GM12878 (cell line): ENCODE results near the gene MRPS15. TPM values are rescaled to one million over a fixed set of nuclear protein-coding genes. Genes with fewer than 3 reads are reported as not detected.
"Not testable (repeated sequence)": the region's sequence is repeated elsewhere in the genome, so short reads cannot be mapped to it uniquely, and the experiment has no call there.

Experiments
- ATAC-seq: fragments of 200-7000 bp; cut with Tn5 transposase; 3 replicates; pipeline ENCODE4 v1.9.1; 2020; ENCODE audit warnings: mild to moderate bottlenecking, moderate library complexity
- BruUV-seq: library from RNA; stranded (reverse); fragments of 400-500 nt; replicated peaks from 2 replicates; lab custom pipeline; 2021; lab: Mats Ljungman, UMichigan
- CTCF ChIA-PET: fragments of 300-600 bp; sonication (Branson Sonifier 250); formaldehyde crosslinking; extraction: SDS; loops from one replicate; lab custom pipeline; 2021; ENCODE audit warnings: inconsistent platforms; lab: Yijun Ruan, JAX
- POLR2A ChIA-PET: fragments of 350-600 bp; formaldehyde crosslinking; extraction: SDS; loops from one replicate; lab custom pipeline; 2021; ENCODE audit warnings: inconsistent platforms; lab: Charles Lee
- RAD21 ChIA-PET: fragments of 300-600 bp; sonication (Branson Sonifier 250); formaldehyde crosslinking; loops from one replicate; lab custom pipeline; 2023; ENCODE audit warnings: antibody characterized with exemption; ENCODE audit not compliant: unreplicated experiment; lab: Charles Lee
- SMC1A ChIA-PET: fragments of 300-600 bp; sonication (Branson Sonifier 250); formaldehyde crosslinking; loops from one replicate; lab custom pipeline; 2023; ENCODE audit not compliant: unreplicated experiment, uncharacterized antibody; lab: Charles Lee
- DNase-seq: peaks from one replicate; pipeline ENCODE4 v3.0.0-alpha.2; 2011; ENCODE audit warnings: low read depth, low spot score
- FAIRE-seq: peaks from 3 replicates; lab custom pipeline; 2011; peaks lifted over from hg19 to GRCh38; lab: Jason Lieb, UNC
- H2AFZ ChIP-seq: 2 replicates; pipeline ENCODE4 v1.6.0; 2011; ENCODE audit warnings: low read depth, low read length, control low read depth; ENCODE audit not compliant: control insufficient read depth
- H3K27ac ChIP-seq: 2 replicates; pipeline ENCODE4 v1.5.1; 2011; ENCODE audit warnings: control low read depth; ENCODE audit not compliant: control insufficient read depth, insufficient read depth
- H3K27me3 ChIP-seq, 2 experiments: replicated peaks in 1 of 2; 2 replicates each; pipeline versions ENCODE4 v1.6.0 to v1.6.1; 2011; ENCODE audit warnings: low read length in 1 of 2; ENCODE audit not compliant: control insufficient read depth in 2 of 2, insufficient read depth in 2 of 2
- H3K36me3 ChIP-seq, 2 experiments: 2 replicates each; pipeline ENCODE4 v1.5.1; 2011; ENCODE audit warnings: low read length in 1 of 2; ENCODE audit not compliant: control insufficient read depth in 2 of 2, insufficient read depth in 2 of 2
- H3K4me1 ChIP-seq: 2 replicates; pipeline ENCODE4 v1.6.1; 2011; ENCODE audit warnings: mild to moderate bottlenecking, low read length, moderate library complexity, mixed read lengths; ENCODE audit not compliant: control insufficient read depth, insufficient read depth
- H3K4me2 ChIP-seq: 2 replicates; pipeline ENCODE4 v1.6.0; 2011; ENCODE audit warnings: control low read depth; ENCODE audit not compliant: control insufficient read depth, insufficient read depth
- H3K4me3 ChIP-seq: fragments of 200-600 bp; sonication (generic); 2 replicates; pipeline ENCODE4 v1.5.1; 2016
- H3K79me2 ChIP-seq: 2 replicates; pipeline ENCODE4 v1.6.0; 2011; ENCODE audit warnings: low read length; ENCODE audit not compliant: control insufficient read depth, insufficient read depth
- H3K9ac ChIP-seq: 2 replicates; pipeline ENCODE4 v1.8.0; 2011; ENCODE audit warnings: low read length, control low read depth, mixed read lengths; ENCODE audit not compliant: control insufficient read depth, insufficient read depth
- H3K9me3 ChIP-seq: replicated peaks from 3 replicates; pipeline ENCODE4 v1.5.1; 2011; ENCODE audit warnings: mild to moderate bottlenecking, low read length; ENCODE audit not compliant: control insufficient read depth, insufficient read depth
- H4K20me1 ChIP-seq: 2 replicates; pipeline ENCODE4 v1.6.0; 2011; ENCODE audit not compliant: control insufficient read depth, insufficient read depth
- EGR1 ChIP-seq, 2 experiments: IDR thresholded peaks; 1 replicate in 1 of 2; 2 replicates in 1 of 2; pipeline ENCODE4 v1.6.1; 2011 to 2012; ENCODE audit warnings: low read depth in 2 of 2, low read length in 2 of 2, borderline replicate concordance in 1 of 2, mild to moderate bottlenecking in 1 of 2, moderate library complexity in 1 of 2
- SPI1 ChIP-seq: IDR thresholded peaks from 2 replicates; pipeline ENCODE4 v1.6.1; 2011; ENCODE audit warnings: low read depth, mild to moderate bottlenecking, low read length, moderate library complexity, borderline replicate concordance; ENCODE audit not compliant: insufficient read depth
- WGBS: methylation state at CpG from one replicate; pipeline ENCODE4 v1.1.6; 2016; ENCODE audit warnings: low lambda C conversion rate; ENCODE audit not compliant: insufficient replicate concordance, insufficient coverage; ENCODE audit errors: missing lambda C conversion rate; 5-methylcytosine and 5-hydroxymethylcytosine counted together
- in situ Hi-C: fragments of 300-500 bp; cut with MboI; formaldehyde crosslinking; loops from 9 replicates; pipeline ENCODE4 v1.14.3; 2018; ENCODE audit warnings: mixed read lengths
- intact Hi-C: fragments of 100-400 bp; cut with micrococcal nuclease; formaldehyde crosslinking; loops from one replicate; pipeline ENCODE4 v1.14.2; 2022; ENCODE audit not compliant: unreplicated experiment
- polyA plus RNA-seq, 11 experiments: library from polyadenylated mRNA; depleted of rRNA in 4 of 11; unstranded in 6 of 11; stranded (reverse) in 5 of 11; fragments of >200 nt; fragmentation: Nextera tagmentation in 4 of 11; fragmentation: Illumina TruSeq in 1 of 11; extraction: Ambion mirVana in 4 of 11; extraction: Trizol in 1 of 11; gene quantifications; 1 replicate in 1 of 11; 2 replicates in 10 of 11; pipeline versions ENCODE4 v1.2.1 to v1.2.3, GENCODE V29; 2011 to 2016; ENCODE audit warnings: inconsistent platforms in 2 of 11, missing spikeins in 2 of 11, low read depth in 1 of 11
- total RNA-seq, 4 experiments: library from RNA; depleted of rRNA in 3 of 4; stranded (reverse); fragments of >200 nt in 3 of 4; fragmentation: Illumina TruSeq in 1 of 4; extraction: Trizol in 1 of 4; gene quantifications; 2 replicates each; pipeline versions ENCODE4 v1.2.1 to v1.2.3, GENCODE V29; 2013 to 2021
- TF ChIP-seq, protein P1 (sequence below): fragments of 450-650 bp; IDR thresholded peaks from 2 replicates; pipeline ENCODE4 v1.6.1; 2016; ENCODE audit warnings: mild to moderate bottlenecking

MRPS15 gene
- total and polyA plus RNA-seq, 10 of the 15 experiments (the other 5 are each of a cell fraction or from before 2014, with no cell fraction given) = 41.1 to 207 (median 107) TPM

DNA sequence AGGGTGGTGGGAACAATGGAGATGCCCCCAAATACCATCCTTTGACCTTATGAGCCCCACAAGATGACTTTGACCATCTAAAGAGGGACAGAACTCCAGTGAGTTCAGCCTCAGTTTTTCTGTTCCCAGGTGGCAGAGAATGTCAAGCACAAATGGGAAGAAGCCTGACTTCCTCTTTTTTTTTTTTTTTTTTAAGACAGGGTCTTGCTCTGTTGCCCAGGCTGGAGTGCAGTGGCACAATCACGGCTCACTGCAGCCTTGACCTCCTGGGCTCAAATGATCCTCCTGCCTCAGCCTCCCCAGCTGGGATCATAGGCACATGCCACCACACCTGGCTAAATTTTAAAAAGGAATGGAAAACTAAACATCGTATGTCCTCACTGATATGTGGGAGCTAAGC is 47.0 kb upstream of the MRPS15 start:
- POLR2A ChIA-PET, H3K79me2 ChIP-seq, in situ Hi-C loops, FAIRE-seq, H3K36me3 ChIP-seq, intact Hi-C loops, H3K27ac ChIP-seq, H3K4me3 ChIP-seq, H3K27me3 ChIP-seq, BruUV-seq, CTCF ChIA-PET, RAD21 ChIA-PET, H2AFZ ChIP-seq, DNase-seq, H3K9ac ChIP-seq, H3K9me3 ChIP-seq, H3K4me1 ChIP-seq, H4K20me1 ChIP-seq, H3K4me2 ChIP-seq, SMC1A ChIA-PET, ATAC-seq: not testable (repeated sequence)
- 0 out of 2 replicates have a peak, but pooled peaks have one; percentile 12 for TF ChIP-seq SPI1
- 19% methylated on average over 2 of the region's 2 CpGs for WGBS

DNA sequence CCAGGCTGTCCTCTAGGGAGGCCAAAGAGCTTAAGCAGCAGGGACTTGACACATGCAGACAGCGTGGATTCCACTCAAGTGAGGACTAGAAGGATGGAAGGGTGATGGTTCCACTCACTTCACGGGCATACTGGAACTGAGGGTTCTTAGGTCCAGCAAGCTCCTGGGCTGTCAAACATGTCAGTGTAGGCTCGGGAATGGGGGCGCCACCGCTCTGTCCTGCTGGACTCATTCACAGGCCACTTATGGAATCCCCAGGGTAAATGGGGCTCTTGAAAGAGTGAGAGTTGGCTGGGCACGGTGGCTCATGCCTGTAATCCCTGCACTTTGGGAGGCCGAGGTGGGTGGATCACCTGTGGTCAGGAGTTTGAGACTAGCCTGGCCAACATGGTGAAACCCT is 46.2 kb upstream of the MRPS15 start:
- H3K27me3 ChIP-seq = peaks cover 4% of the 10 kb centered on the region in 2 experiments
- FAIRE-seq (no peak), DNase-seq (no peak), ATAC-seq (no peak)
- no peaks in the 10 kb centered on the region for H3K36me3 ChIP-seq
- SMC1A ChIA-PET = no interaction called here
- 16% methylated on average over 7 of the region's 7 CpGs for WGBS
- H3K79me2 ChIP-seq = no peaks in the 10 kb centered on the region
- no peak overlapping the region for H3K4me3 ChIP-seq
- no peaks in the 10 kb centered on the region for H4K20me1 ChIP-seq
- POLR2A ChIA-PET = no interaction called here
- no peak overlapping the region for H3K4me2 ChIP-seq
- H3K9ac ChIP-seq = no peak overlapping the region
- no peaks in the 10 kb centered on the region; the same call in 2 of the 3 replicates for H3K9me3 ChIP-seq
- no peaks in the 10 kb centered on the region for H3K4me1 ChIP-seq
- H2AFZ ChIP-seq = no peak overlapping the region
- in situ Hi-C loops (no loop called here), intact Hi-C loops (no loop called here)
- CTCF ChIA-PET = no interaction called here
- TF ChIP-seq EGR1 (IDR thresholded peaks at IDR 0.05; ENCODE audit: borderline replicate concordance in 1 of 2, low read depth in 2 of 2, low read length in 2 of 2) = no peak
- TF ChIP-seq, protein P1, sequence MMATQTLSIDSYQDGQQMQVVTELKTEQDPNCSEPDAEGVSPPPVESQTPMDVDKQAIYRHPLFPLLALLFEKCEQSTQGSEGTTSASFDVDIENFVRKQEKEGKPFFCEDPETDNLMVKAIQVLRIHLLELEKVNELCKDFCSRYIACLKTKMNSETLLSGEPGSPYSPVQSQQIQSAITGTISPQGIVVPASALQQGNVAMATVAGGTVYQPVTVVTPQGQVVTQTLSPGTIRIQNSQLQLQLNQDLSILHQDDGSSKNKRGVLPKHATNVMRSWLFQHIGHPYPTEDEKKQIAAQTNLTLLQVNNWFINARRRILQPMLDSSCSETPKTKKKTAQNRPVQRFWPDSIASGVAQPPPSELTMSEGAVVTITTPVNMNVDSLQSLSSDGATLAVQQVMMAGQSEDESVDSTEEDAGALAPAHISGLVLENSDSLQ = no peak
- RAD21 ChIA-PET = no interaction called here
- H3K27ac ChIP-seq = no peak overlapping the region
- BruUV-seq = no TSS peak
